ENCODE results near the gene MAP2K7.
"Not testable (repeated sequence)": the region's sequence is repeated elsewhere in the genome, so short reads cannot be mapped to it uniquely, and the experiment has no call there.

Gene MAP2K7

GRCh38 chr19:7883105-7883504 lies 20.6 kb upstream of the MAP2K7 start:
- DNase-seq (ENCODE audit: low read depth, low spot score): no peak

- no peak for DNase-seq (ENCODE audit: low read depth, low spot score)
Measured at GRCh38 chr19:7883796-7884570, 19.7 kb upstream of the MAP2K7 start.

DNA sequence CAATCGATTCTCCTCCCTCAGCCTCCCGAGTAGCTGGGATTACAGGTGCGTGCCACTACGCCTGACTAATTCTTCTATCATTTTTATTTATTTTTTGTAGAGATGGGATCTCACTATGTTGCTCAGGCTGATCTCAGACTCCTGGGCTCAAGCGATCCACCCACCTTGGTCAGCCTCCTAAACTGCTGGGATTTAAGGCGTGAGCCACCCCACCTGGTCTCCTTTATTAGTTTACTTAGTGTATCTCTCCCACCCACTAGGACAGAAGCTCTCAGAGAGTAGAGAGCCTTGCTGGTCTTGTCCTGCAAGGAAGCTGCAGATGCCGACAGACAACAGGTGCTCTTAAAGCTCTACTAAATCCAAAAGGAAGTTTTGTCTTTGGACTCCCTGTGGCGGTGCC lies 17.9 kb upstream of the MAP2K7 start:
- DNase-seq (ENCODE audit: low read depth, low spot score): no peak

GRCh38 chr19:7887408-7888144 lies 16.1 kb upstream of the MAP2K7 start:
- no peak for DNase-seq (ENCODE audit: low read depth, low spot score)

DNA sequence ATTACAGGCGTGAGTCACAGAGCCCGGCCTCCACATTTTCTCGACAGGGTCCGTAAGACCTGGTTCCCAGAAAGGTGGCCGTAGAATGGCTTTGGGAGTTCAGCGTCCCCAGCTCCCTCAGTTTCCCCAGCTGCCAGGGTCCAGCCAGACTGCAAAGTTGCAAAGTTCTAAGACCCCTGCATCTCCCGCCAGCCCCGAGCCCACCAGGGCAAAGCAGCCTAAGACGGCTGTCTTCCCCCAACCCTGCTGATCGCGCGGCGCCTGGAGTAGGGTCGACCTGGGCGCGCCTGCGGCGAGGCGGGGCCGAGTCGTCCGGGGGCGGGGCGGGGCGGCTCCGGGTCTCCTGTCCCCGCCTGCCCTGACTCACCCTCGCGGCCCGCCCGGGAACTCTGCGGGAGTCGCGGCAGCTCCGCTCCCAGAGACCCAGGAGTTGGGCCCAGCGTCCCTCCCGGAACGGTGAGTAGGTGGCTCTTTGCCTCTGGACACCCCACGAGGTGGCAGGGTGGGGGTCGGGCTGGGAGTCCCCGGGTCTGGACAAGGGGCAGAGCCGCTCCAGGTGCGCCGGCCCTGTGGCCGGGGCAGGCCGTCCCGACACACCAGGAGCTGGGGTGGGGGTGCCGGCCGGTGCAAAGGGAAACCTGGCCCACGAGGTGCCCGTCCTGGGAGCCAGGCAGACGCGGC lies 15.4 kb upstream of the MAP2K7 start, which contains the start of gene LRRC8E:
TSS of gene LRRC8E (plus strand) at position 366 of the 681 bp plus-strand sequence. CDS start 7,094 bp downstream, outside the sequence.
- DNase-seq (ENCODE audit: low read depth, low spot score): no peak

GRCh38 chr19:7888826-7889217 lies 14.9 kb upstream of the MAP2K7 start:
- no peak for DNase-seq (ENCODE audit: low read depth, low spot score)

- DNase-seq (ENCODE audit: low read depth, low spot score): not testable (repeated sequence)
Measured at GRCh38 chr19:7893362-7894101, 10.1 kb upstream of the MAP2K7 start.

DNA sequence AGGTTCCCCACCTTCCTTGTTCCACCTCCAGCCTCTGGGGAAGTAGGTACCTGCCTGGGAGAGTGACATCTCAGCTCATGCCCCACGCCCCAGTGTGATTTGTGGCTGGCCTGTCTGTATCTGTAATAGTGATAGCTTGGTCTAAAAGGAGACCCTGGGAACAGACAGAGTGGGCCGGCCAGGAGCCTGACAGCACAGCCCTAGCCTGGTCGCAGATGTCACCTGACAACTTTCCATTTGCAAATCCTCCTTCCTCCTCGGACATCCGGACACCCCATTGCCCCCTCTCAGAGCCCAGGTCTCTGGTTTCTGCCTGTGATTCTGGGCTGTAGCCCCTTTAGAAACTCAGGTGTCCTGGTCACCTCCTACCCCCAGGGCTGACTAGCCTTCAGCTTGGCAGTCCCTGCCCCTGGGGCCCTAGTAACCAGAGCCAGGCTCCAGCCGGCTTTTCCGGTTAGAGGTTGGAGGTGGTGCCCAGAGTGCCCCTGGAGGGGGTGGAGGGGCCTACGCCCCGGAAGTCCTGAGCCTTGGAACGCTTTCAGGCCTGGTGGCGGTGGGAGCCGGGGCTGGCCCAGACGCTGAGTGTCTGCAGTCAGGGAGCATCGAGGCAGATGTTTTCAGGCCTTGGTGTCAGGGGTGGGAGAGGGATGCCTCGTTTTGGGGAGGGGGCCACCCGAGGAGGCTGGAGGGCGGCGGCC lies 8.9 kb upstream of the MAP2K7 start:
- DNase-seq (ENCODE audit: low read depth, low spot score): no peak

GRCh38 chr19:7895565-7895964 lies 8.1 kb upstream of the MAP2K7 start:
- no peak for DNase-seq (ENCODE audit: low read depth, low spot score)

DNA sequence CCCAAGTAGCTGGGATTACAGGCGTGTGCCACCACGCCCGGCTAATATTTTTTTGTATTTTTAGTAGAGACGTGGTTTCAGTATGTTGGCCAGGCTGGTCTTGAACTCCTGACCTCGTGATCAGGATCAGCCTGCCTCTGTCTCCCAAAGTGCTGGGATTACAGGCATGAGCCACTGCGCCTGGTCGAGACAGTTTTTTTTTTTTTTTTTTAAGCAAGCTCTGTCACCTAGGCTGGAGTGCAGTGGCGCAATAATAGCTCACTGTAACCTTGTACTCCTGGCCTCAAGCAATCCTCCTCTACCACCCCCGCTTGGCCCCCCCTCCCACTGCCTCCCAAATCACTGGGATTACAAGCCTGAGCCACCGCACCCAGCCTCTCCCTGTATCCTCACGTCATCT lies 6.4 kb upstream of the MAP2K7 start:
- DNase-seq (ENCODE audit: low read depth, low spot score): no peak

DNA sequence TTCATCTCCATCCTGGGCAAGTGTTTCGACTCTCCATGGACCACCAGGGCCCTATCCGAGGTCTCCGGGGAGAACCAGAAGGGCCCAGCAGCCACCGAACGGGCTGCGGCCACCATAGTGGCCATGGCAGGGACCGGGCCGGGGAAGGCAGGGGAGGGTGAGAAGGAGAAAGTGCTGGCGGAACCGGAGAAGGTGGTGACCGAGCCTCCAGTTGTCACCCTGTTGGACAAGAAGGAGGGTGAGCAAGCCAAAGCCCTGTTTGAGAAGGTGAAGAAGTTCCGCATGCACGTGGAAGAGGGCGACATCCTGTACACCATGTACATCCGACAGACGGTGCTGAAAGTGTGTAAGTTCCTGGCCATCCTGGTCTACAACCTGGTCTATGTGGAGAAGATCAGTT lies 4.7 kb upstream of the MAP2K7 start:
- no peak for DNase-seq (ENCODE audit: low read depth, low spot score)

DNA sequence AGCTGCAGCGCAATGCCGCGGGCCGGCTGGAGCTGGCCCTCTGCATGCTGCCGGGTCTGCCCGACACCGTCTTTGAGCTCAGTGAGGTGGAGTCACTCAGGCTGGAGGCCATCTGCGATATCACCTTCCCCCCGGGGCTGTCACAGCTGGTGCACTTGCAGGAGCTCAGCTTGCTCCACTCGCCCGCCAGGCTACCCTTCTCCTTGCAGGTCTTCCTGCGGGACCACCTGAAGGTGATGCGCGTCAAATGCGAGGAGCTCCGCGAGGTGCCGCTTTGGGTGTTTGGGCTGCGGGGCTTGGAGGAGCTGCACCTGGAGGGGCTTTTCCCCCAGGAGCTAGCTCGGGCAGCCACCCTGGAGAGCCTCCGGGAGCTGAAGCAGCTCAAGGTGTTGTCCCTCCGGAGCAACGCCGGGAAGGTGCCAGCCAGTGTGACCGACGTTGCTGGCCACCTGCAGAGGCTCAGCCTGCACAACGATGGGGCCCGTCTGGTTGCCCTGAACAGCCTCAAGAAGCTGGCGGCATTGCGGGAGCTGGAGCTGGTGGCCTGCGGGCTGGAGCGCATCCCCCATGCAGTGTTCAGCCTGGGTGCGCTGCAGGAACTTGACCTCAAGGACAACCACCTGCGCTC lies 3.8 kb upstream of the MAP2K7 start:
- no peak for DNase-seq (ENCODE audit: low read depth, low spot score)

DNA sequence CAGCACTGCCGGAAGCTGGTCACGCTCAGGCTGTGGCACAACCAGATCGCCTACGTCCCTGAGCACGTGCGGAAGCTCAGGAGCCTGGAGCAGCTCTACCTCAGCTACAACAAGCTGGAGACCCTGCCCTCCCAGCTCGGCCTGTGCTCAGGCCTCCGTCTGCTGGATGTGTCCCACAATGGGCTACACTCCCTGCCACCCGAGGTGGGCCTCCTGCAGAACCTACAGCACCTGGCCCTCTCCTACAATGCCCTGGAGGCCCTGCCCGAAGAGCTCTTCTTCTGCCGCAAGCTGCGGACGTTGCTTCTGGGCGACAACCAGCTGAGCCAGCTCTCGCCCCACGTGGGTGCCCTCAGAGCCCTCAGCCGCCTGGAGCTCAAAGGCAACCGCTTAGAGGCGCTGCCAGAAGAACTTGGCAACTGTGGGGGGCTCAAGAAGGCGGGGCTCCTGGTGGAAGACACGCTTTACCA lies 3.2 kb upstream of the MAP2K7 start:
- DNase-seq (ENCODE audit: low read depth, low spot score): no peak

GRCh38 chr19:7900931-7901330 lies 2.7 kb upstream of the MAP2K7 start:
- DNase-seq (ENCODE audit: low read depth, low spot score): no peak

- no peak for DNase-seq (ENCODE audit: low read depth, low spot score)
Measured at GRCh38 chr19:7901337-7901736, 2.3 kb upstream of the MAP2K7 start.

DNA sequence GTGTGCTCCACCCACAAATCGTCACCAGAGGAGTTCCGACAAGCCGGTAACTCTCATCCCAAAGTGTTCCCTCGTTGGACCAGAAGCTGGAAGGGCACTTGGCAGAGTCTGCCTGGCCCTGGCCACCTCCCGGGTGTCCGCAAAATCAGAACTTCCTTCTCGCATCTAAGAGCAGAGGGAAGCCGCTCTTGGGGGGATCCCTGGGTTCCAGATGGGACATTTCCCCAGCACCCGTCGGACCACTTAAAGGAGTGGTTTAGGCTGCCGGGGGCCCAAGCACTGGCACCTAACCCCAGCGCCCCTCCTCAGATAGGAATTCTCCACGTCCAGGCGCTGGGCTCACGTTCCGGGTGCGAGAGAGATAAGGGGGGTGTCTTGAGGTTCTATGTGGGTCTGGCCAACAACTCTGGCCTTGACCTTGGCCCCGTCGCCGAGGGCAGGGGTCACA lies 857 bp upstream of the MAP2K7 start:
- no peak for DNase-seq (ENCODE audit: low read depth, low spot score)

- peak; percentile 20 for DNase-seq (ENCODE audit: low read depth, low spot score)
Measured at GRCh38 chr19:7904074-7905020, 670 bp downstream of the MAP2K7 start.

DNA sequence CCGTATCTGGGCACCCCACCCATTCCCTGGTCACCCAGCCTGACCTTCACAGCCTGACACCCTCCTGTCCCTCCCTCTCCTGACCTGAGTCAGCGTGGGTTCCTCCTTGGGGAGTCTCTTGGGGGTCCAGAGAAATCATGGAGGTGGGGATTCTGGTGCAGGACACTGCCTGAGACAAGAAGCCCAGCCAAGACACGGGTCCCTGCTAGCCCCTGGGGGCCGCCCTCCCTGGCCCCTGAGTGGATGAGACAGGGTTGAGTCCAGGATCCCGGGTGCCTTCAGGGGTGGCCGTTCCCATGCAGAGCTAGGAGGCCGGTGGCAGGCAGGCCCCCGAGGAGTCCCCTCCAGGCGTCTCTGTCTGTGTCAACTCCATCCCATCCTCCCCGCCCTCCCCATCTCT lies 1.6 kb downstream of the MAP2K7 start:
- no peak for DNase-seq (ENCODE audit: low read depth, low spot score)

DNA sequence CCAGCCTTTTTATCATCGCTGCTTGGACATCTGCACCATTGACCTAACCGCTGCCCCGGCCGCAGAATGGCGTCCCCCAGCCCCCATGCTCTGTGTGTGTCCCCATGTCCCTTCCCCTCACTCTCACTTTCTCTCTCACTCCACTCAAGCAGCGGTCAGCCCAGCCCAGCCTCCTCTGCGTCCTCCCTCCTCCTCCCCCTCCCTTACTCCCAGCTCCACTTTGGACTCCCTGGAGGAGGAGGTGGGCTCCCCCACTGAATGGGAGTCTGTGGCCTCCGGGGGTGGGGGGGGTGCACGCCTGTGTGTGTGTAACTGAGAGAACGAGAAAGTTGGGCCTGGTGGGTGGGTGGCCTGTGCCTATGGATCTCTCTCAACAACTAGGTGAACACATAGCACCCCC lies 2.2 kb downstream of the MAP2K7 start:
- no peak for DNase-seq (ENCODE audit: low read depth, low spot score)
